Left ventricle myocardium inferior (tissue), 1 donor: ENCODE measurements around the gene TMEM38A. TPM values are rescaled to one million over a fixed set of nuclear protein-coding genes. Genes with fewer than 3 reads are reported as not detected.
A peak's percentile ranks its signal among the peaks of the same experiment; 100 is the strongest.
"Not testable (repeated sequence)": the region's sequence is repeated elsewhere in the genome, so short reads cannot be mapped to it uniquely, and the experiment has no call there.

Experiments
- DNase-seq: peaks from one replicate; pipeline ENCODE4 v3.0.0-alpha.2; 2020
- H3K27ac ChIP-seq: fragments of 200-600 bp; replicated peaks from 2 replicates; pipeline ENCODE4 v1.8.0; 2021
- H3K27me3 ChIP-seq: fragments of 200-600 bp; 2 replicates; pipeline ENCODE4 v1.8.0; 2021; ENCODE audit warnings: low read depth
- H3K36me3 ChIP-seq: fragments of 200-600 bp; 2 replicates; pipeline ENCODE4 v1.8.0; 2021
- H3K4me1 ChIP-seq: fragments of 200-600 bp; 2 replicates; pipeline ENCODE4 v1.8.0; 2021
- H3K4me3 ChIP-seq: fragments of 200-600 bp; 2 replicates; pipeline ENCODE4 v1.8.0; 2021; ENCODE audit warnings: mild to moderate bottlenecking, moderate library complexity
- H3K9me3 ChIP-seq: fragments of 200-600 bp; replicated peaks from 2 replicates; pipeline ENCODE4 v1.8.0; 2021
- intact Hi-C: fragments of 100-400 bp; cut with micrococcal nuclease; formaldehyde crosslinking; loops from one replicate; pipeline ENCODE4 v1.11.0; 2022
- total RNA-seq: library from RNA; stranded (reverse); fragmentation: NEBNext Ultra II Directional; extraction: Animal tissue kit (Norgen Biotek cat#: 25700); gene quantifications from one replicate; pipeline ENCODE4 v1.2.1, GENCODE V29; 2021
- TF ChIP-seq, protein P1 (sequence below): fragments of 200-600 bp; IDR thresholded peaks from 2 replicates; pipeline ENCODE4 v1.8.0; 2021; ENCODE audit warnings: antibody characterized with exemption, mild to moderate bottlenecking, borderline replicate concordance
- donor health status: DM: no; HTN: yes; CAD: no; lungs with severe emphysema.

The TMEM38A gene
- total RNA-seq, 1 donor from 2014 or later: 44.6 TPM

DNA sequence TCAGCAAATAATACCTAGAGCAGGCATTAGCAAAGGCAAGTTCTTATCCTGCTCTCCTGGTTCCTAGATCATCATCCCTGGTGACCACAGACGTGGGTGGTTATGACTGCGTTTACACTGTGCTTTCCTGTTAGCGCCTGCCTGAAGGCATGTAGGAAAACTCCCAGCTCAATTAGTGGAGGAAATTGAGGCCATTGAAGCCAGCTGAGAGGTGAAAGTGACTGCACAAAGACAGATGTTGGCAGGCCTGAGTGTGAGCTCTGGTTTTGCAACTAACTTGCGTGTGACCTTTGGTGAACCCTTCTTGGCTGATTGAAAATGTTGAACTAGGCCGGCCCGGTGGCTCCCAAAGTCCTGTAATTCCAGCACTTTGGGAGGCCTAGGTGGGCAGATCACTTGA, 41.2 kb downstream of the TMEM38A start:
- peak; percentile 46 for DNase-seq
- TF ChIP-seq, protein P1, sequence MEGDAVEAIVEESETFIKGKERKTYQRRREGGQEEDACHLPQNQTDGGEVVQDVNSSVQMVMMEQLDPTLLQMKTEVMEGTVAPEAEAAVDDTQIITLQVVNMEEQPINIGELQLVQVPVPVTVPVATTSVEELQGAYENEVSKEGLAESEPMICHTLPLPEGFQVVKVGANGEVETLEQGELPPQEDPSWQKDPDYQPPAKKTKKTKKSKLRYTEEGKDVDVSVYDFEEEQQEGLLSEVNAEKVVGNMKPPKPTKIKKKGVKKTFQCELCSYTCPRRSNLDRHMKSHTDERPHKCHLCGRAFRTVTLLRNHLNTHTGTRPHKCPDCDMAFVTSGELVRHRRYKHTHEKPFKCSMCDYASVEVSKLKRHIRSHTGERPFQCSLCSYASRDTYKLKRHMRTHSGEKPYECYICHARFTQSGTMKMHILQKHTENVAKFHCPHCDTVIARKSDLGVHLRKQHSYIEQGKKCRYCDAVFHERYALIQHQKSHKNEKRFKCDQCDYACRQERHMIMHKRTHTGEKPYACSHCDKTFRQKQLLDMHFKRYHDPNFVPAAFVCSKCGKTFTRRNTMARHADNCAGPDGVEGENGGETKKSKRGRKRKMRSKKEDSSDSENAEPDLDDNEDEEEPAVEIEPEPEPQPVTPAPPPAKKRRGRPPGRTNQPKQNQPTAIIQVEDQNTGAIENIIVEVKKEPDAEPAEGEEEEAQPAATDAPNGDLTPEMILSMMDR: no peak
- H3K9me3 ChIP-seq: no peaks in the 10 kb centered on the region
- no peaks in the 10 kb centered on the region for H3K27me3 ChIP-seq
- H3K4me1 ChIP-seq: peaks cover 42% of the 10 kb centered on the region
- peak overlapping the region; percentile 61 for H3K27ac ChIP-seq
- no peak overlapping the region for H3K4me3 ChIP-seq
- H3K36me3 ChIP-seq: no peaks in the 10 kb centered on the region
- intact Hi-C loops: no loop called here

DNA sequence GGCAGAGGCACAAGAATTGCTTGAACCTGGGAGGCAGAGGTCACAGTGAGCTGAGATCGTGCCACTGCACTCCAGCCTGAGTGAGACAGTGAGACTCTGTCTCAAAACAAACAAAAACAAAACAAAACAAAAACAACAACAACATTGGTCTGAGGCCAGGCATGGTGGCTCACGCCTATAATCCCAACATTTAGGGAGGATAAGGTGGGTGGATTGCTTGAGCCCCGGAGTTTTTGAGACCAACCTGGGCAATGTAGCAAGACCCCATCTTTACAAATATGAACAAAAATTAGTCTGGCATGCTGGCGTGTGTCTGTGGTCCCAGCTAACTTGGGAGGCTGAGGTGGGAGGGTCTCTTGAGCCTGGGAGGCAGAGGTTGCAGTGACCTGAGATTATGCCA, 42.7 kb downstream of the TMEM38A start:
- H3K27ac ChIP-seq: no peak overlapping the region
- H3K36me3 ChIP-seq: no peaks in the 10 kb centered on the region
- no peak overlapping the region for H3K4me3 ChIP-seq
- TF ChIP-seq, protein P1: no peak
- DNase-seq: no peak
- no peaks in the 10 kb centered on the region for H3K27me3 ChIP-seq
- H3K9me3 ChIP-seq: no peaks in the 10 kb centered on the region
- peaks cover 35% of the 10 kb centered on the region for H3K4me1 ChIP-seq
- intact Hi-C loops: no loop called here

DNA sequence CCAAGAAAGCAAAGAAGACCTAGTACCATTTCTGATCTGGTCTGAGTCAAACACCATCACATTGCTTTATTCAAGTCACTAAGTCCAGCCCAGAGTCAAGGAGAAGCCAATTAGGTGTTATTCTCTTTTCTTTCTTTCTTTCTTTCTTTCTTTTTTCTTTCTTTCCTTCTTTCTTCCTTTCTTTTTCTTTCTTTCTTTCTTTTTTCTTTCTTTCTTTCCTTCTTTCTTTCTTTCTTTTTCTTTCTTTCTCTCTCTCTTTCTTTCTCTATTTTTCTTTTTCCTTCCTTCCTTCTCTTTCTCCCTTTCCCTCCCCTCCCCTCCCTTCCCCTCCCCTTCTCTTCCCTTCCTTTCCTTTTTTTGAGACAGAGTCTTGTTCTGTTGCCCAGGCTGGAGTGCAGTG, 49.9 kb downstream of the TMEM38A start:
- H3K4me3 ChIP-seq, DNase-seq, H3K27ac ChIP-seq, H3K4me1 ChIP-seq, H3K9me3 ChIP-seq, H3K27me3 ChIP-seq, intact Hi-C loops, H3K36me3 ChIP-seq: not testable (repeated sequence)

GRCh38 chr19:16712295-16712694, 51.4 kb downstream of the TMEM38A start:
- DNase-seq, H3K4me3 ChIP-seq, H3K9me3 ChIP-seq, intact Hi-C loops, H3K4me1 ChIP-seq, H3K27me3 ChIP-seq, H3K27ac ChIP-seq, H3K36me3 ChIP-seq: not testable (repeated sequence)

- Histone ChIP-seq H3K27ac (no peak overlapping the region), H3K4me3 (no peak overlapping the region), H3K27me3 (no peaks in the 10 kb centered on the region), H3K9me3 (no peaks in the 10 kb centered on the region), H3K36me3 (no peaks in the 10 kb centered on the region), H3K4me1 (no peaks in the 10 kb centered on the region)
- TF ChIP-seq, protein P1: peak; percentile 70
- peak; percentile 22 for DNase-seq
- intact Hi-C loops: no loop called here
Measured at GRCh38 chr19:16714702-16715287, 53.9 kb downstream of the TMEM38A start.

DNA sequence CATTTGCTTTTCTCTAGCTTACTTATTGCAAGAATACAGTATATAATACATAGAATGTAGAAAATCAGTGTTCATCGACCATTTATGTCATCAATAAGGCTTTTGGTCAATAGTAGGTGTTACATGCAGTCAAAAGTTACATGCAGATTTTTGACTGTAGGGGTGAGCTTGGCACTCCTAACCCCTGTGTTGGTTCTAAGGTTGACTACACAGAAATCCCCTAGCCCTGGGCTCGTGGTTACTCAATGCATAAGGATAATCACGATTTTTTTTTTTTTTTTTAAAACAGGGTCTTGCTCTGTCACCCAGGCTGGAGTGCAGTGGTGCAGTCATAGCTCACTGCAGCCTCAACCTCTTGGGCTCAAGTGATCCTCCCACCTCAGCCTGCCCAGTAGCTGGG, 54.7 kb downstream of the TMEM38A start:
- intact Hi-C loops: no loop called here
- TF ChIP-seq, protein P1: no peak
- no peaks in the 10 kb centered on the region for H3K4me1 ChIP-seq
- no peaks in the 10 kb centered on the region for H3K27me3 ChIP-seq
- no peaks in the 10 kb centered on the region for H3K9me3 ChIP-seq
- H3K27ac ChIP-seq: no peak overlapping the region
- H3K4me3 ChIP-seq: no peak overlapping the region
- no peak for DNase-seq
- H3K36me3 ChIP-seq: no peaks in the 10 kb centered on the region
